NCI-H146 (cell line): ENCODE results near the gene CHP2.
"Not testable (repeated sequence)": the region's sequence is repeated elsewhere in the genome, so short reads cannot be mapped to it uniquely, and the experiment has no call there.

Source experiments
- DNase-seq: peaks from one replicate; lab custom pipeline; 2025; lab: John Stamatoyannopoulos, UW

The CHP2 gene

GRCh38 chr16:23754594-23755483, at the start of gene CHP2:
CHP2 (plus strand) TSS chr16:23755026; CDS start chr16:23755050, 24 bp downstream.
- DNase-seq = peak; percentile 33

- no peak for DNase-seq
Observed at GRCh38 chr16:23705517-23705902, 49.3 kb upstream of the CHP2 start.

- DNase-seq = no peak
Observed at GRCh38 chr16:23706439-23706838, 48.4 kb upstream of the CHP2 start.

- no peak for DNase-seq
Observed at GRCh38 chr16:23709536-23709935, 45.3 kb upstream of the CHP2 start.

- DNase-seq = no peak
Observed at GRCh38 chr16:23710008-23710407, 44.8 kb upstream of the CHP2 start.

- no peak for DNase-seq
Observed at GRCh38 chr16:23710504-23710903, 44.3 kb upstream of the CHP2 start.

DNA sequence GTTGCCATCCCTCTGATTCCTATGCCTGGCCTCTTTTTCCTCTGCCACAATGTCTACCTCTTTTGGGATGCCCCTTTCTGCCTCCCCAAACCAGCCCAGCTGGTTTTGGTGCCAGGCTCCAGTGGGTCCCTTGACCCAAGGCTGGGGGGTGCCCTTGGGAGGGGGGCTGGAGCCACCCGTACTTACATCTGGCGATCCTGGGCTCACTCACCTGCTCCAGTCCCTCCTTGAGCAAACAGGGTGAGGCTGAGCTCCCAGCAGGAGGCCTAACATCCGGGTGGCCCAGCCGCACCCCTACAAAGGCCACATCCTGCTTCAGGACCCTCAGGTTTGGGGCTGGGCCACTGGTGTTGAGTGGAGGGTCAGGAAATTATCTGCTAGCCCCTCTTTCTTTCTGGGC, 43.0 kb upstream of the CHP2 start:
- DNase-seq = peak; percentile 17

DNA sequence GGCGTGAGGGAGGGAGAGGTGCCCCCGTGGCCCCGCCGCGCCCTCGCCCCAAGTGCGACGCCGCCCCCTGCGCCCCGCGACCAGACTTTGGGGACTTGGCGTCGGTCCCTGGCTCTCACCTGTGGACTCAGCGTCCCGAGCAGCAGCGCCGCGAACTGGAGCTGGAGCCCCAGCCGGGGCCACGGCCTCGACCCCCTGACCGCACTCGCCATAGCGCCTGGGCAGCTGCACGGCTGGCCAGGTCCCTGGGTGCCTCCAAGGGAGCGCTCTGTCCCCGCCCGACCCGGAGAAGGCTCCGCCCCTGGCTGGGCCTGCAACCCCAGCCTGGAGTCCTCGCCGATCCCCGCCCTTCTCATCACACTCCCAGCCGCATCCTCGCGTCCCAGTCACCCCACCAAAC, 41.9 kb upstream of the CHP2 start, which contains the start of gene ERN2:
TSS of gene ERN2 (minus strand) at position 247 of the 400 bp plus-strand sequence. CDS start at position 212, 35 bp downstream.
- DNase-seq = no peak

DNA sequence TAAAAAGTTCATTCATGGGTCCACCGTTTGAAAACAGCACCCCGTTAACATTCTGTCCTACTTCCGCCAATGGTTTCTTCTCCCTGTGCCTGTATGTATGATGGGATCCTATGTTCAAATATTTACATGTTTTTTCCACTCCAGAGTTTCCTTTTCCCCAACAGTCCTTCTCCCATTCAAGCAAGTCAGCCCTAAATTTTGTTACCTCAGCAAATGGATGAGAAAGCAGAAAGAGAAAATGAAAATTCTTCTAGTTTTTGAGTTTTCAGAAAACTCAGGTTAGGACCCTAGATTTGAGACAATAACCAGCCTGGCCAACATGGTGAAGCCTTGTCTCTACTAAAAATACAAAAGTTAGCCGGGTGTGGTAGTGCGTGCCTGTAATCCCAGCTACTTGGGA, 38.3 kb upstream of the CHP2 start:
- no peak for DNase-seq

DNA sequence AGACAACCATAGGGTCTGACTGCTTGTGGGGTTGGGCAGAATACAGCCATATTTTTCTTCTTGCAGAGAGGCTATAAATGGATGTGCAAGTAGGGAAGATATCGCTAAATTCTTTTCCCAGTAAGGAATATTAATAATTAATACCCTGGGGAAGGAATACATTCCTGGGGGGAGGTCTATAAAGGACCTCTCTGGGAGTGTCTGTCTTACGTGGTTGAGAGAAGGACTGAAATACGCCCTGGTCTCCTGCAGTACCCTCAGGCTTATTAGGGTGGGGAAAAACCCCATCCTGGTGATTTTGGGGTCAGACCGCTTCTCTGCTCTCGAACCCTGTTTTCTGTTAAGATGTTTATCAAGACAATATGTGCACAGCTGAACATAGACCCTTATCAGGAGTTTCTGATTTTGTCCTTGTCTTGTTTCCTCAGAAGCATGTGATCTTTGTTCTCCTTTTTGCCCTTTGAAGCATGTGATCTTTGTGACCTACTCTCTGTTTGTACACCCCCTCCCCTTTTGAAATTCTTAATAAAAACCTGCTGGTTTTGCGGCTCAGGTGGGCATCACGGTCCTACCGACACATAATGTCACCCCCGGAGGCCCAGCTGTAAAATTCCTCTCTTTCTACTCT, 32.1 kb upstream of the CHP2 start:
- not testable (repeated sequence) for DNase-seq

DNA sequence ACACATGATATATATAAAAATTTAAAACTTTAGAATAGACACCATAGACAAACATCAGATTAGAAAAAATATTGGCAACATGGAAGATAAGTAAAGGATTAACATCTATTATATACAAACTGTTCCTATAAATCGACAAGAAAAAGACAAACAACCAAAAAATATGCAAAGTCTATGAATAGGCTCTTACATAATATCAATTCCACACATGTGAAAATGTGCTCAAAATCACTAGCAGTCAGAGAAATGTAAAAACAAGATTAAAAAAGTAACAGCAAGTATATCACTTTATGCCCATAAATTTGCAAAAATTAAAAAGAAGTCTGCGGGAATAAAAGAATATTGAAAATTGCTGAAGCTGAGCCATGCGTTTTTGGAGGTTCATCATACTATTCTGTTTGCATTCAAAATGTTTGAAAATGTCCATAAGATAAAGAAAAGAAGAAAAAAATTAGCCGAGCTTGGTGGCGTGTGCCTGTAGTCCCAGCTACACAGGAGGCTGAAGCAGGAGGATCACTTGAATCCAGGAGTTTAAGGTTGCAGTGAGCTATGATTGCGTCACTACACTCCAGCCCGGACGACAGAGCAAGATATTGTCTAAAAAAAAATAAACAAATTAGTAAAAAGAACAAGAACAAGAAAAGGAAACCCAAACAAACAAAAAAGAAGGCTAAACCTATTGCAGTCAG, 30.6 kb upstream of the CHP2 start:
- no peak for DNase-seq

DNA sequence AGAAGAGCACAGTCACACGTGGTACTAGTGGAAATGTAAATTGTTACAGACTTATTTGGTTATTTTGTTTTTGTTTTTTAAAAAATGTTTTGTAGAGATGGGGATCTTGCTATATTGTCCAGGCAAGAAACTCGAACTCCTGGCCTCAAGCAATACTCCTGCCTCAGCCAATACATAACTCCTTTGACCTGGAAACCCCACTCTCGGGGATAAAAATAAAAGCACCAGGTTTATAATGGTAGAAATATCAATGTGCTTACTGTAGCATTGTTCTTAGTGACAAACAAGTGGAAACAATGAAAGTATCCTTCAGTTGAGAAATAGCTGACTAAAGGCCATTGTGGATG, 30.1 kb upstream of the CHP2 start:
- no peak for DNase-seq

DNA sequence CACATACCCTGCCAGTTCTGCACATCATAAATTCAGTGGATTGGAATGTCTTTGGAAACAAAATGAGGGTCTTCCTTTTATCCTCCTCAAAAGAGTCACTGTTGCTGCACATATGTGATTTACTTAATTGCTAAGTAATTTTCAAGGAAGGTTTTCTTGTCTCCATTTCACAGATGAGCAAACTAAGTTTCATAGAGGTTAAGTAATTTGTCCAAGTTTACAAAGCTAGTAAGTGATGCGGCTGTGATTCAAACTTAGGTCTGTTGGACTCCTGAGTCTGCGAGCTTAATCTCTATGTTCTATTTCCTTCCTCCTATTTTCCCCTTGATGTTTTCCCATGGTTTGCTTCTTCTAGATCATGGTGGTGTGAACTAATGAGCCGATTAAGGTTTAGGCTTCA, 28.1 kb upstream of the CHP2 start:
- DNase-seq = no peak

GRCh38 chr16:23728112-23728477, 26.7 kb upstream of the CHP2 start:
- DNase-seq = no peak

GRCh38 chr16:23729503-23730424, 25.1 kb upstream of the CHP2 start:
- DNase-seq = peak; percentile 18

GRCh38 chr16:23734176-23734893, 20.5 kb upstream of the CHP2 start:
- no peak for DNase-seq

DNA sequence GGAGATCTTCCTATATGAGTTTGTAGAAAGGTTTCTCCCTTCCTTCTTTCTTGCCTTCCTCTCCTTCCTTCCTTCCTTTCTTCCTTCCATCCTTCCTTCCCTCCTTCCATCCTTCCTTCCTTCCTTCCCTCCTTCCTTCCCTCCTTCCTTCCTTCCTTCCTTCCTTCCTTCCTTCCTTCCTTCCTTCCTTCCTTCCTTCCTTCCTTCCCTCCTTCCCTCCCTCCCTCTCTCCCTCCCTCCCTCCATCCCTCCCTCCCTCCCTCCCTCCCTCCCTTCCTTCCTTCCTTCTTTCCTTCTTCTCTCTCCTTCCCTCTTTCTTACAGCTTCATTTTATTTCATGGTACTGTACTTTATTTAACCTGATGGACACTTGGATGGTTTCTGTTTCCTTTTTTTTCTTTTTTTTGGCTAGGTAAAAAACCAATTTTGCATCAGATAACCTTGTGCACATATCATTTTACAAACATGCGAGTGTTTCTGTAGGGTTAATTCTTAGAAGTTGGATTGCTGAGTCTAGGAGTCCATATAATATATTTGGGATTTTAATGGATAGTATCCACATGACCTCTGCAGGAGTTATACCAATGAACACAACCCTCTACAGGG, 17.3 kb upstream of the CHP2 start:
- not testable (repeated sequence) for DNase-seq

DNA sequence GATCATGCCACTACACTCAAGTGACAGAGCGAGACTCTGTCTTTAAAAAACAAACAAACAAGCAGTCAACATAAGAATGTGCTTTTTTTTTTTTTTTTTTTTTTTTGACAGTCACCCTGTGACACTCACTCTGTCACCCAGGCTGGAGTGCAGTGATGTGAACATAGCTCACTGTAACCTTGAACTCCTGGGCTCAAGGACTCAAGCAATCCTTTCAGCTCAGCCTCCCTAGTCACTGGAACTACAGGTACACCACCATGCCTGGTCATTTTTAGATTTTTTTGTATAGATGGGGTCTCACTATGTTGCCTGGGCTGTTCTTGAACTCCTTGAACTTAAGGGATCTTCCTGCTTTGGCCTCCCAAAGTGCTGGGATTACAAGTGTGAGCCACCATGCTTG, 15.3 kb upstream of the CHP2 start:
- DNase-seq = no peak

DNA sequence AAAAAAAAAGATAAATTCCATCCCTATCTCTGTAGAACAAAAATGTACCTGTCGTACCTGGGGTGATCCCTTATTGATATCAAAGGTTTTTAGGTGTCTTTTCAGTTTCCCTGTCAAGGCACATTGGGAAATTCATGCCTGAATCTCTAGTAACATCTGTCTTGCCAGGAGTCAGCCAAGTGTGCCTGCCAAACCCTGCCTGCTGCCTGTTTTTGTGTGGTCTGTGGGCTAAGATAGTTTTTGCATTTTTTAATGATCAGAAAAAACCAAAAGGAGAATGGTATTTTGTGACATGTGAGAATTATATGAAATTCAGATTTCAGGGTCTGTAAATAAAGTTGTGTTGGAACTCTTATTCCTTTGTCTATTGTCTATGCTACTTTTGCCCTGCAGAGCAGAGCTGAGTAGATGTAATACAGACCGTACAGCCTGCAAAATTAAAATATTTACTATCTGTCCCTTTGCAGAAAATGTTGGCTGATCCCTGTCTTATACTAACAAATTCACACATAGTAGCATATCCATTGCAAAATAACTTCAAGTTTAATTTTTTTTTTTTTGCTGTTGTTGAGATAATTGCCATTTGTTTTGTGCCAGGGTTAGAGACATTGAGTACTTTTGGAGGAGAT, 13.0 kb upstream of the CHP2 start:
- no peak for DNase-seq

GRCh38 chr16:23742766-23743165, 12.1 kb upstream of the CHP2 start:
- DNase-seq = no peak
